Ishikawa (cell line): Measurements from ENCODE around the gene CRYAA.

ENCODE experiments used
- CEBPB ChIP-seq: IDR thresholded peaks from 2 replicates; pipeline ENCODE4 v1.6.1; 2012
- CREB1 ChIP-seq: IDR thresholded peaks from 2 replicates; pipeline ENCODE4 v1.6.1; 2012; ENCODE audit warnings: low read depth
- EGR1 ChIP-seq: IDR thresholded peaks from 2 replicates; pipeline ENCODE4 v1.6.1; 2012
- EP300 ChIP-seq: IDR thresholded peaks from 2 replicates; pipeline ENCODE4 v1.6.1; 2012; ENCODE audit warnings: borderline replicate concordance
- FOXM1 ChIP-seq: IDR thresholded peaks from 2 replicates; pipeline ENCODE4 v1.6.1; 2012; ENCODE audit warnings: low read depth, borderline replicate concordance
- MAX ChIP-seq: IDR thresholded peaks from 2 replicates; pipeline ENCODE4 v1.6.1; 2012
- NFIC ChIP-seq: IDR thresholded peaks from 2 replicates; pipeline ENCODE4 v1.6.1; 2012
- RAD21 ChIP-seq: IDR thresholded peaks from 2 replicates; pipeline ENCODE4 v1.6.1; 2012; ENCODE audit warnings: low read depth
- TAF1 ChIP-seq: IDR thresholded peaks from 2 replicates; pipeline ENCODE4 v1.6.1; 2012; ENCODE audit warnings: low read depth, mild to moderate bottlenecking
- TCF12 ChIP-seq: IDR thresholded peaks from 2 replicates; pipeline ENCODE4 v1.6.1; 2012; ENCODE audit warnings: low read depth
- TEAD4 ChIP-seq: IDR thresholded peaks from 2 replicates; pipeline ENCODE4 v1.6.1; 2012
- USF1 ChIP-seq: IDR thresholded peaks from 2 replicates; pipeline ENCODE4 v1.6.1; 2012
- YY1 ChIP-seq: IDR thresholded peaks from 2 replicates; pipeline ENCODE4 v1.6.1; 2012; ENCODE audit warnings: low read depth
- ZBTB7A ChIP-seq: IDR thresholded peaks from 2 replicates; pipeline ENCODE4 v1.6.1; 2012; ENCODE audit warnings: low read depth
- TF ChIP-seq, protein P1 (sequence below): IDR thresholded peaks from 2 replicates; pipeline ENCODE4 v1.6.1; 2012; ENCODE audit warnings: low read depth, mild to moderate bottlenecking

The CRYAA gene

GRCh38 chr21:43190951-43191350 lies 22.1 kb downstream of the CRYAA start:
- TF ChIP-seq TAF1: no peak

- TF ChIP-seq FOXM1 (no peak), TCF12 (no peak), ZBTB7A (no peak), CREB1 (no peak), TEAD4 (no peak), RAD21 (no peak), CEBPB (no peak), EP300 (no peak), TAF1 (no peak), EGR1 (no peak), MAX (no peak), USF1 (no peak)
- TF ChIP-seq, protein P1, sequence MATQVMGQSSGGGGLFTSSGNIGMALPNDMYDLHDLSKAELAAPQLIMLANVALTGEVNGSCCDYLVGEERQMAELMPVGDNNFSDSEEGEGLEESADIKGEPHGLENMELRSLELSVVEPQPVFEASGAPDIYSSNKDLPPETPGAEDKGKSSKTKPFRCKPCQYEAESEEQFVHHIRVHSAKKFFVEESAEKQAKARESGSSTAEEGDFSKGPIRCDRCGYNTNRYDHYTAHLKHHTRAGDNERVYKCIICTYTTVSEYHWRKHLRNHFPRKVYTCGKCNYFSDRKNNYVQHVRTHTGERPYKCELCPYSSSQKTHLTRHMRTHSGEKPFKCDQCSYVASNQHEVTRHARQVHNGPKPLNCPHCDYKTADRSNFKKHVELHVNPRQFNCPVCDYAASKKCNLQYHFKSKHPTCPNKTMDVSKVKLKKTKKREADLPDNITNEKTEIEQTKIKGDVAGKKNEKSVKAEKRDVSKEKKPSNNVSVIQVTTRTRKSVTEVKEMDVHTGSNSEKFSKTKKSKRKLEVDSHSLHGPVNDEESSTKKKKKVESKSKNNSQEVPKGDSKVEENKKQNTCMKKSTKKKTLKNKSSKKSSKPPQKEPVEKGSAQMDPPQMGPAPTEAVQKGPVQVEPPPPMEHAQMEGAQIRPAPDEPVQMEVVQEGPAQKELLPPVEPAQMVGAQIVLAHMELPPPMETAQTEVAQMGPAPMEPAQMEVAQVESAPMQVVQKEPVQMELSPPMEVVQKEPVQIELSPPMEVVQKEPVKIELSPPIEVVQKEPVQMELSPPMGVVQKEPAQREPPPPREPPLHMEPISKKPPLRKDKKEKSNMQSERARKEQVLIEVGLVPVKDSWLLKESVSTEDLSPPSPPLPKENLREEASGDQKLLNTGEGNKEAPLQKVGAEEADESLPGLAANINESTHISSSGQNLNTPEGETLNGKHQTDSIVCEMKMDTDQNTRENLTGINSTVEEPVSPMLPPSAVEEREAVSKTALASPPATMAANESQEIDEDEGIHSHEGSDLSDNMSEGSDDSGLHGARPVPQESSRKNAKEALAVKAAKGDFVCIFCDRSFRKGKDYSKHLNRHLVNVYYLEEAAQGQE: no peak
Observed at GRCh38 chr21:43191521-43191920, 22.7 kb downstream of the CRYAA start.

GRCh38 chr21:43191971-43192370 lies 23.2 kb downstream of the CRYAA start:
- TF ChIP-seq MAX: no peak
- TF ChIP-seq RAD21: no peak
- no peak for TF ChIP-seq TCF12
- TF ChIP-seq TEAD4: no peak
- TF ChIP-seq TAF1: no peak
- TF ChIP-seq ZBTB7A: no peak
- TF ChIP-seq CREB1: no peak
- TF ChIP-seq FOXM1: no peak
- no peak for TF ChIP-seq NFIC
- no peak for TF ChIP-seq EP300

GRCh38 chr21:43192501-43193081 lies 23.8 kb downstream of the CRYAA start:
- TF ChIP-seq MAX (no peak), FOXM1 (no peak), YY1 (no peak), TAF1 (no peak), CREB1 (no peak), TCF12 (no peak), EP300 (no peak), CEBPB (no peak), TEAD4 (no peak), ZBTB7A (no peak), USF1 (no peak)

GRCh38 chr21:43193088-43193650 lies 24.4 kb downstream of the CRYAA start:
- TF ChIP-seq EP300 (no peak), YY1 (no peak), TEAD4 (no peak), TAF1 (no peak), TCF12 (no peak), ZBTB7A (no peak), CREB1 (no peak), CEBPB (no peak), NFIC (no peak), FOXM1 (no peak), RAD21 (no peak), MAX (no peak)

DNA sequence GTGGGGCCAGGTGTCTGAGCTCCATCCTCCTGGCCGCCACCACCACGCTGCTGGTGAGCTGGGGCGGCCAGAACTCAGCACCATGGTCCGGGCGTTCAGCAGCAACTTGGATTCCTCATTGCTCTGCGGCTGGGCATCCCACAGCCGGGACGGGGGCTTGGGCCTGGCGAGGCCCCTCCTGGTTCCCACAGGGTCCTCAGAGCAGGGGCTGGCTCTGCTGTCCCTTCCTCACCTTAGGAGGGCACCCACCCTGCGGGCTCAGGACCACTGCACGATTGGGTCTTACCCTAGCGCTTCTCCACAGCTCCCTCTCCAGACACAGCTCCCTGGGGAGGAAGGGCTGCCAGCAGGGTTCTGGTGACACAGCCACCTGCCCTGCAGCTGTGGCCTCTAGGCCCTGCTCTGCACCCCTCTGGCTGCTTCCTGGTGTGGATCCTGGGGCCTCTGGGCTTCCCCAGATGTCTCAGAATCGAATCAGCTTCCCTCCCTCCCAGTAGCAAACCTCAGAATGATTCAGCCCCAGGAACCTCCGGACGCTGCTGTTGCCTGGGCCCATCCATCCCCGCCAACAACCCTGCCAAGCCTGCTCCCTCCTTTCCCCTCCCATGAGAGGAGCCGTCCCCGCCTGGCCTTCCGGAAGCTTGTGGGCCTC lies 25.0 kb downstream of the CRYAA start:
- TF ChIP-seq CREB1 (no peak), NFIC (no peak), ZBTB7A (no peak), EP300 (no peak), EGR1 (no peak)
- TF ChIP-seq, protein P1: no peak
